GM19328 (cell line): Measurements from ENCODE around the gene TANC2.

Source experiments
- ATAC-seq: cut with Tn5 transposase; IDR thresholded peaks from one replicate; pipeline ENCODE4 v1.9.1; 2021; ENCODE audit warnings: mild to moderate bottlenecking, moderate library complexity; ENCODE audit not compliant: unreplicated experiment

TANC2 gene

GRCh38 chr17:62965686-62966425 lies at the start of gene TANC2:
Gene TANC2 (plus strand): TSS chr17:62966235. CDS start chr17:63009560, 43,325 bp downstream.
- no peak for ATAC-seq

GRCh38 chr17:62916684-62917571 lies 49.1 kb upstream of the TANC2 start:
- no peak for ATAC-seq

- ATAC-seq, result no peak
Observed at GRCh38 chr17:62919388-62919787, 46.6 kb upstream of the TANC2 start.

- no peak for ATAC-seq
Observed at GRCh38 chr17:62920300-62920699, 45.7 kb upstream of the TANC2 start.

GRCh38 chr17:62921817-62922216 lies 44.2 kb upstream of the TANC2 start:
- no peak for ATAC-seq

- ATAC-seq, result no peak
Observed at GRCh38 chr17:62923258-62924150, 42.5 kb upstream of the TANC2 start.

- no peak for ATAC-seq
Observed at GRCh38 chr17:62925267-62925836, 40.7 kb upstream of the TANC2 start.

GRCh38 chr17:62927083-62927482 lies 39.0 kb upstream of the TANC2 start:
- no peak for ATAC-seq

GRCh38 chr17:62929320-62929719 lies 36.7 kb upstream of the TANC2 start:
- ATAC-seq, result no peak

- ATAC-seq, result no peak
Observed at GRCh38 chr17:62931101-62931500, 34.9 kb upstream of the TANC2 start.

- ATAC-seq, result no peak
Observed at GRCh38 chr17:62933501-62934385, 32.3 kb upstream of the TANC2 start.

GRCh38 chr17:62935098-62935497 lies 30.9 kb upstream of the TANC2 start:
- ATAC-seq, result no peak

- ATAC-seq, result no peak
Observed at GRCh38 chr17:62935523-62935922, 30.5 kb upstream of the TANC2 start.

GRCh38 chr17:62937606-62938005 lies 28.4 kb upstream of the TANC2 start:
- no peak for ATAC-seq

- no peak for ATAC-seq
Observed at GRCh38 chr17:62941358-62941991, 24.6 kb upstream of the TANC2 start.

- no peak for ATAC-seq
Observed at GRCh38 chr17:62948370-62948769, 17.7 kb upstream of the TANC2 start.

- no peak for ATAC-seq
Observed at GRCh38 chr17:62949036-62949435, 17.0 kb upstream of the TANC2 start.

- no peak for ATAC-seq
Observed at GRCh38 chr17:62950067-62950466, 16.0 kb upstream of the TANC2 start.

- no peak for ATAC-seq
Observed at GRCh38 chr17:62955841-62956352, 10.1 kb upstream of the TANC2 start.
